Measurements from ENCODE around the gene CEBPG.
A peak's percentile ranks its signal among the peaks of the same experiment; 100 is the strongest.

The CEBPG gene

DNA sequence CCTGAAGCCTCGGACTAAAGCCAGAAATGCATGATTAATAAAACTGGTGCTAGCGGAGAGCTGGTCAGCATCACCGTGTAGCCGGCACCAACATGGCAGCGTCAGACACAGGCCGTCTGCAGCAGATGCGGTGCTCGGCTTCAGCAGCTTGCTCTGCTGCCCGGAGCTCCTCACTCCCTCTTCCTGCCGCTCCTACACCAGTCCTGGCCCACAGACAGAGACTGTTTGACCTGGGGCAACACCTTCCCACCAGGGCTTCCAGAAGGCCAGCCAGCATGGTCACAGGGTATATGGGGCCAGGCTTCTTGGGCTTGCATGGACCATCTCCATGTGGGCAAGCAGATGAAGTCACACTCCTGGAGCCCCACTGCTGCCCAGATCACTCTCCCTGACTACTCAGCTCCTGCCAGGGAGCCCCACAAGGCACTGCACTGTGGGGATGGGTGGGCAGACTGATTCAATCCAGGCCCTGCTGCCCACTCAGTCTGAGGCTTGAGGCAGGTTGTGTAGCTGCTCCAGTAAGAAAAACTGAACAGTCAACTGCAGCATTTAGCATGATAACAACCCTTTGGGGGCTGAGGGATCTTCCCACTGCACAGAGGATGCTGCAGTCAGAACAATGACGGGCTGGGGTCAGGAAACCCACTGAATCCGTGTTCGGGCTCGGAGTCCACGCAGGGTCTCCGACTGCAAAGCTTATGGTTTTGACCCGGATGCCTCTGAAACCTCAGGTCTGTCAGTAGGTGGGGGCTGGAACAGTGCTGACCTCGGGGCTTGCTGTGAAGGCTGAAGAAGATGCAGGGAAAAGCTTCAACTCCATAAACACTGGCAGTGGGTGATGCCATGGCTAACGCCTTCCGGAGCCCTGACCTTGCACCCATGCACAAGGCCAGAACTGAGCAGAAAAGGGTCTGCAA, 45.6 kb downstream of the CEBPG start:
- no peak overlapping the region for H3K14ac ChIP-seq (ENCODE audit: low read length)
- WGBS, 2 donors (ENCODE audit: extremely low coverage in 2 of 2, insufficient read length in 2 of 2, insufficient replicate concordance in 1 of 2): no CpG with 5 or more reads among the region's 20 CpGs
- no peaks in the 10 kb centered on the region for H3K9me3 ChIP-seq (replicated peaks in 1 of 2; ENCODE audit: control insufficient read depth in 2 of 2, insufficient read depth in 1 of 2, low read depth in 1 of 2, low read length in 2 of 2)

DNA sequence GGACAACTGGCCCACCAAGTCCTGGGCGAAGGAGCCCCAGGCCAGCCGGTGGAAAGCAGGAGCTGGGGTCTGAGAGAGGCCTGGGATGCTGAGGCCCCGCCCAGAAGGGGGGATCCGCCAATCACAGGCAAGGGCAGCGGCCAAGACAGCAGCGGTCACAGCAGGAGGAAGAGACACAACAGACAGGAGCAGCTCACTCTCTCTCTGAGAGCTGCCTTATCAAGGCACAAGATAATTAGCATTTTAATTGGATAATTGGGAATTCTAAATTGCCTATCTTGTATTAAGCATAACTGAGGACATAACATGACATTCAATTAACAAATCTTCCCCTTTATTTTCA, 46.2 kb downstream of the CEBPG start:
- H3K79me1 ChIP-seq (ENCODE audit: low read depth, low read length): no peaks in the 10 kb centered on the region
- H2BK15ac ChIP-seq (ENCODE audit: low read length): no peak overlapping the region
- H3K9ac ChIP-seq (ENCODE audit: low read depth, low read length, poor library complexity): peak overlapping the region; percentile 38
- H3K4me2 ChIP-seq (ENCODE audit: insufficient read depth, low read length, poor library complexity, severe bottlenecking): no peak overlapping the region
- peaks cover 2 to 5% of the 10 kb centered on the region in 2 donors for H3K4me1 ChIP-seq (ENCODE audit: control insufficient read depth in 2 of 2, insufficient read depth in 1 of 2, low read depth in 1 of 2, low read length in 2 of 2)
- no peak overlapping the region for H3K4me3 ChIP-seq (ENCODE audit: low read length in 2 of 2)
- no peak overlapping the region for H3K18ac ChIP-seq (ENCODE audit: low read length)
- no peak overlapping the region for H2BK5ac ChIP-seq (ENCODE audit: low read length)
- H2BK120ac ChIP-seq (ENCODE audit: low read depth, low read length): no peak overlapping the region
- H3K36me3 ChIP-seq (replicated peaks in 1 of 2; ENCODE audit: control insufficient read depth in 2 of 2, insufficient read depth in 2 of 2, low read length in 2 of 2): no peaks in the 10 kb centered on the region
- H3K23ac ChIP-seq (ENCODE audit: low read depth, low read length, poor library complexity): no peak overlapping the region
- H3K4ac ChIP-seq (ENCODE audit: low read length): no peak overlapping the region
- no peak overlapping the region for H3K14ac ChIP-seq (ENCODE audit: low read length)
- H3K9me3 ChIP-seq (replicated peaks in 1 of 2; ENCODE audit: control insufficient read depth in 2 of 2, insufficient read depth in 1 of 2, low read depth in 1 of 2, low read length in 2 of 2): no peaks in the 10 kb centered on the region
- WGBS, 2 donors (ENCODE audit: extremely low coverage in 2 of 2, insufficient read length in 2 of 2, insufficient replicate concordance in 1 of 2): no CpG with 5 or more reads among the region's 6 CpGs
- DNase-seq (ENCODE audit: low spot score): peak; percentile 54
- H2BK12ac ChIP-seq (ENCODE audit: low read length): no peak overlapping the region
- no peak overlapping the region for H4K91ac ChIP-seq (ENCODE audit: low read depth, low read length, poor library complexity)
- no peaks in the 10 kb centered on the region for H3K27me3 ChIP-seq (ENCODE audit: control insufficient read depth in 3 of 3, insufficient read depth in 3 of 3, low read depth in 1 of 3, low read length in 3 of 3)
- no peak overlapping the region for H3K27ac ChIP-seq (replicated peaks; ENCODE audit: low read length)
- no peak overlapping the region for H2AFZ ChIP-seq (ENCODE audit: low read length)
- no peak overlapping the region for H2AK5ac ChIP-seq (ENCODE audit: low read depth, low read length)
- H4K8ac ChIP-seq (ENCODE audit: low read depth, low read length): no peak overlapping the region

More for the DNA sequence above, 45.6 kb downstream of the CEBPG start:
- Histone ChIP-seq H2BK120ac (ENCODE audit: low read depth, low read length) (no peak overlapping the region), H3K79me1 (ENCODE audit: low read depth, low read length) (no peaks in the 10 kb centered on the region), H3K18ac (ENCODE audit: low read length) (no peak overlapping the region), H3K27ac (replicated peaks; ENCODE audit: low read length) (no peak overlapping the region), H3K36me3 (replicated peaks in 1 of 2; ENCODE audit: control insufficient read depth in 2 of 2, insufficient read depth in 2 of 2, low read length in 2 of 2) (no peaks in the 10 kb centered on the region), H3K4me1 (ENCODE audit: control insufficient read depth in 2 of 2, insufficient read depth in 1 of 2, low read depth in 1 of 2, low read length in 2 of 2) (peaks cover 2 to 5% of the 10 kb centered on the region in 2 donors), H3K4me2 (ENCODE audit: insufficient read depth, low read length, poor library complexity, severe bottlenecking) (no peak overlapping the region), H3K23ac (ENCODE audit: low read depth, low read length, poor library complexity) (no peak overlapping the region), H2BK5ac (ENCODE audit: low read length) (no peak overlapping the region), H4K8ac (ENCODE audit: low read depth, low read length) (no peak overlapping the region), H2AFZ (ENCODE audit: low read length) (no peak overlapping the region), H3K9ac (ENCODE audit: low read depth, low read length, poor library complexity) (peak overlapping the region; percentile 38), H2BK15ac (ENCODE audit: low read length) (no peak overlapping the region), H3K4me3 (ENCODE audit: low read length in 2 of 2) (no peak overlapping the region), H3K27me3 (ENCODE audit: control insufficient read depth in 3 of 3, insufficient read depth in 3 of 3, low read depth in 1 of 3, low read length in 3 of 3) (no peaks in the 10 kb centered on the region), H4K91ac (ENCODE audit: low read depth, low read length, poor library complexity) (no peak overlapping the region), H2AK5ac (ENCODE audit: low read depth, low read length) (no peak overlapping the region), H3K4ac (ENCODE audit: low read length) (no peak overlapping the region), H2BK12ac (ENCODE audit: low read length) (no peak overlapping the region)
- DNase-seq (ENCODE audit: low spot score): no peak

DNA sequence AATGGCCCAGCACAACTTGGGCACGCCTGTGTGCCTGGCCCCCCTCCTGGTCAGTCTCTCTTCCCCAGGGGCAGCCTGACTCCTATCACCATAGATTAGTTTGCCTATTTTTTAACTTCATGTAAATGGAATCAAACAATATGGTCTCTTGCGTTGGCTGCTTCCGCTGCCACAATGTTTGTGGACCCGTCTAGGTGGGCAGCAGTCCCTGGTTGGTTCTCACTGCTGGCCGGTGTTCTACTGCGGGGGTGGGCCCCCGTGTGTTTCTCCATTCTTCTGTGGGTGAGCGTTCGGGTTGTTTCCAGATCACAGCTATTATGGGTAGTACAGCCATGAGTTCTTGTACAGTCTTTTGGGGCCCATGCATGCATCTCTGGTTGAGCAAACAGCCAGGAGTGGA, 47.3 kb downstream of the CEBPG start:
- Histone ChIP-seq H3K4ac (ENCODE audit: low read length) (no peak overlapping the region), H4K8ac (ENCODE audit: low read depth, low read length) (no peak overlapping the region), H3K4me3 (ENCODE audit: low read length in 2 of 2) (no peak overlapping the region), H3K4me2 (ENCODE audit: insufficient read depth, low read length, poor library complexity, severe bottlenecking) (no peak overlapping the region), H3K14ac (ENCODE audit: low read length) (no peak overlapping the region), H3K79me1 (ENCODE audit: low read depth, low read length) (no peaks in the 10 kb centered on the region), H3K18ac (ENCODE audit: low read length) (no peak overlapping the region), H2BK120ac (ENCODE audit: low read depth, low read length) (no peak overlapping the region), H2BK15ac (ENCODE audit: low read length) (no peak overlapping the region), H3K27ac (replicated peaks; ENCODE audit: low read length) (no peak overlapping the region), H3K23ac (ENCODE audit: low read depth, low read length, poor library complexity) (no peak overlapping the region), H2AK5ac (ENCODE audit: low read depth, low read length) (no peak overlapping the region), H4K91ac (ENCODE audit: low read depth, low read length, poor library complexity) (no peak overlapping the region), H3K27me3 (ENCODE audit: control insufficient read depth in 3 of 3, insufficient read depth in 3 of 3, low read depth in 1 of 3, low read length in 3 of 3) (no peaks in the 10 kb centered on the region), H3K4me1 (ENCODE audit: control insufficient read depth in 2 of 2, insufficient read depth in 1 of 2, low read depth in 1 of 2, low read length in 2 of 2) (peaks cover 2 to 5% of the 10 kb centered on the region in 2 donors), H3K9ac (ENCODE audit: low read depth, low read length, poor library complexity) (no peak overlapping the region), H2AFZ (ENCODE audit: low read length) (no peak overlapping the region), H2BK12ac (ENCODE audit: low read length) (no peak overlapping the region), H3K9me3 (replicated peaks in 1 of 2; ENCODE audit: control insufficient read depth in 2 of 2, insufficient read depth in 1 of 2, low read depth in 1 of 2, low read length in 2 of 2) (no peaks in the 10 kb centered on the region), H2BK5ac (ENCODE audit: low read length) (no peak overlapping the region), H3K36me3 (replicated peaks in 1 of 2; ENCODE audit: control insufficient read depth in 2 of 2, insufficient read depth in 2 of 2, low read length in 2 of 2) (no peaks in the 10 kb centered on the region)
- WGBS, 2 donors (ENCODE audit: extremely low coverage in 2 of 2, insufficient read length in 2 of 2, insufficient replicate concordance in 1 of 2): no CpG with 5 or more reads among the region's 9 CpGs
- DNase-seq (ENCODE audit: low spot score): no peak

DNA sequence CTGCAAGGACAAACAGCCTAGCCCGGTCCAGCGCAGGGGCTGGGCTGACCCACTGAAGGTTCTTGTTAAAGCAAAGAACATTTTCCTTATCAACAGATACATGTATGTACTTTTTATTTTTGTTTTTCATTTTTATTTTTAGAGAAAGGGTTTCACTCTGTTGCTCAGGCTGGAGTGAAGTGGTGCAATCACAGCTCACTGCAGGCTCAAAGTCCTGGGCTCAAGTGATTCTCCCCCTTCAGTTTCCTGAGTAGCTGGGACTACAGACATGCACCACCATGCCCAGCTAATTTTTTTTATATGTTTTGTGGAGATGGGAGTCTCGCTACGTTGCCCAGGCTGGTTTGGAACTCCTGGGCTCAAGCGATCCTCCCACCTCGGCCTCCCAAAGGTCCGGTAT, 47.9 kb downstream of the CEBPG start:
- Histone ChIP-seq H3K4me1 (ENCODE audit: control insufficient read depth in 2 of 2, insufficient read depth in 1 of 2, low read depth in 1 of 2, low read length in 2 of 2) (peaks cover 2 to 5% of the 10 kb centered on the region in 2 donors), H2BK5ac (ENCODE audit: low read length) (no peak overlapping the region), H3K27me3 (ENCODE audit: control insufficient read depth in 3 of 3, insufficient read depth in 3 of 3, low read depth in 1 of 3, low read length in 3 of 3) (no peaks in the 10 kb centered on the region)

More for the DNA sequence above, 47.9 kb downstream of the CEBPG start:
- Histone ChIP-seq H3K9me3 (replicated peaks in 1 of 2; ENCODE audit: control insufficient read depth in 2 of 2, insufficient read depth in 1 of 2, low read depth in 1 of 2, low read length in 2 of 2) (no peaks in the 10 kb centered on the region), H3K18ac (ENCODE audit: low read length) (no peak overlapping the region), H4K91ac (ENCODE audit: low read depth, low read length, poor library complexity) (no peak overlapping the region), H3K27ac (replicated peaks; ENCODE audit: low read length) (no peak overlapping the region), H2BK120ac (ENCODE audit: low read depth, low read length) (no peak overlapping the region), H3K4me3 (ENCODE audit: low read length in 2 of 2) (no peak overlapping the region), H2AK5ac (ENCODE audit: low read depth, low read length) (no peak overlapping the region), H3K79me1 (ENCODE audit: low read depth, low read length) (no peaks in the 10 kb centered on the region), H3K23ac (ENCODE audit: low read depth, low read length, poor library complexity) (no peak overlapping the region), H3K4ac (ENCODE audit: low read length) (no peak overlapping the region), H2BK12ac (ENCODE audit: low read length) (no peak overlapping the region), H3K4me2 (ENCODE audit: insufficient read depth, low read length, poor library complexity, severe bottlenecking) (no peak overlapping the region), H3K14ac (ENCODE audit: low read length) (no peak overlapping the region), H4K8ac (ENCODE audit: low read depth, low read length) (no peak overlapping the region), H3K36me3 (replicated peaks in 1 of 2; ENCODE audit: control insufficient read depth in 2 of 2, insufficient read depth in 2 of 2, low read length in 2 of 2) (no peaks in the 10 kb centered on the region), H2AFZ (ENCODE audit: low read length) (no peak overlapping the region), H2BK15ac (ENCODE audit: low read length) (no peak overlapping the region), H3K9ac (ENCODE audit: low read depth, low read length, poor library complexity) (no peak overlapping the region)
- no peak for DNase-seq (ENCODE audit: low spot score)
- WGBS, 2 donors (ENCODE audit: extremely low coverage in 2 of 2, insufficient read length in 2 of 2, insufficient replicate concordance in 1 of 2): no CpG with 5 or more reads among the region's 7 CpGs

Data from neuronal stem cell (in vitro differentiated cells).